Measurements from ENCODE around the gene HCFC2.
A peak's percentile ranks its signal among the peaks of the same experiment; 100 is the strongest.
"Not testable (repeated sequence)": the region's sequence is repeated elsewhere in the genome, so short reads cannot be mapped to it uniquely, and the experiment has no call there.

HCFC2 gene

GRCh38 chr12:104058802-104059201 lies 5.5 kb upstream of the HCFC2 start:
- DNase-seq: no peak

GRCh38 chr12:104059963-104060362 lies 4.4 kb upstream of the HCFC2 start:
- DNase-seq: no peak

- no peak for DNase-seq
Observed at GRCh38 chr12:104060791-104061190, 3.5 kb upstream of the HCFC2 start.

- DNase-seq: no peak
Observed at GRCh38 chr12:104063712-104064030, 660 bp upstream of the HCFC2 start.

GRCh38 chr12:104064842-104065427 lies 604 bp downstream of the HCFC2 start:
- peak; percentile 27 for DNase-seq

- DNase-seq: no peak
Observed at GRCh38 chr12:104072099-104072498, 7.8 kb downstream of the HCFC2 start.

GRCh38 chr12:104073699-104074098 lies 9.4 kb downstream of the HCFC2 start:
- no peak for DNase-seq

GRCh38 chr12:104079024-104079423 lies 14.7 kb downstream of the HCFC2 start:
- no peak for DNase-seq

GRCh38 chr12:104080764-104081163 lies 16.4 kb downstream of the HCFC2 start:
- DNase-seq: no peak

- no peak for DNase-seq
Observed at GRCh38 chr12:104083769-104084475, 19.6 kb downstream of the HCFC2 start.

- DNase-seq: no peak
Observed at GRCh38 chr12:104090685-104091084, 26.4 kb downstream of the HCFC2 start.

GRCh38 chr12:104091136-104091535 lies 26.8 kb downstream of the HCFC2 start:
- no peak for DNase-seq

GRCh38 chr12:104094284-104094683 lies 30.0 kb downstream of the HCFC2 start:
- no peak for DNase-seq

GRCh38 chr12:104095289-104095688 lies 31.0 kb downstream of the HCFC2 start:
- no peak for DNase-seq

GRCh38 chr12:104097954-104098353 lies 33.6 kb downstream of the HCFC2 start:
- DNase-seq: no peak

GRCh38 chr12:104105461-104105860 lies 41.1 kb downstream of the HCFC2 start:
- DNase-seq: no peak

GRCh38 chr12:104106965-104107364 lies 42.6 kb downstream of the HCFC2 start:
- DNase-seq: no peak

GRCh38 chr12:104108755-104109445 lies 44.6 kb downstream of the HCFC2 start:
- peak; percentile 84 for DNase-seq

GRCh38 chr12:104109446-104110271 lies 45.3 kb downstream of the HCFC2 start:
- no peak for DNase-seq

GRCh38 chr12:104114834-104115586 lies 50.7 kb downstream of the HCFC2 start:
- not testable (repeated sequence) for DNase-seq

- no peak for DNase-seq
Observed at GRCh38 chr12:104115587-104115975, 51.2 kb downstream of the HCFC2 start.

GRCh38 chr12:104121001-104121400 lies 56.7 kb downstream of the HCFC2 start:
- no peak for DNase-seq

GRCh38 chr12:104122298-104122697 lies 58.0 kb downstream of the HCFC2 start:
- no peak for DNase-seq
